OCI-LY1 (cell line): Measurements from ENCODE around the gene RNPC3.
"Not testable (repeated sequence)": the region's sequence is repeated elsewhere in the genome, so short reads cannot be mapped to it uniquely, and the experiment has no call there.

Experiments
- H2AFZ ChIP-seq: fragments of 200-600 bp; sonication (generic), shearing (Covaris generic); 2 replicates; pipeline ENCODE4 v1.6.0; 2014; ENCODE audit warnings: antibody characterized with exemption, mild to moderate bottlenecking, low read length
- H3F3A ChIP-seq: fragments of 200-600 bp; sonication (generic), shearing (Covaris generic); 2 replicates; pipeline ENCODE4 v1.6.0; 2014; ENCODE audit warnings: mild to moderate bottlenecking, antibody characterized with exemption, low read length, moderate library complexity; ENCODE audit not compliant: insufficient read depth
- H3K27ac ChIP-seq: fragments of 200-600 bp; sonication (generic); 2 replicates; pipeline ENCODE4 v1.5.1; 2014; ENCODE audit warnings: low read length, mixed run types, mild to moderate bottlenecking, low read depth; ENCODE audit not compliant: poor library complexity, severe bottlenecking
- H3K27me3 ChIP-seq: fragments of 200-600 bp; sonication (generic); 2 replicates; pipeline ENCODE4 v1.6.0; 2014; ENCODE audit warnings: antibody characterized with exemption, mild to moderate bottlenecking, low read length, moderate library complexity; ENCODE audit not compliant: insufficient read depth
- H3K36me3 ChIP-seq: fragments of 200-600 bp; sonication (generic); 2 replicates; pipeline ENCODE4 v1.6.1; 2014; ENCODE audit warnings: mild to moderate bottlenecking, antibody characterized with exemption, low read length, moderate library complexity, mixed read lengths; ENCODE audit not compliant: insufficient read depth
- H3K4me1 ChIP-seq: fragments of 200-600 bp; sonication (generic); 2 replicates; pipeline ENCODE4 v1.5.1; 2014; ENCODE audit warnings: mild to moderate bottlenecking, low read length, moderate library complexity; ENCODE audit not compliant: insufficient read depth, severe bottlenecking
- H3K4me2 ChIP-seq: fragments of 200-600 bp; sonication (generic), shearing (Covaris generic); 2 replicates; pipeline ENCODE4 v1.6.1; 2014; ENCODE audit warnings: low read length
- H3K4me3 ChIP-seq: fragments of 200-600 bp; sonication (generic); 2 replicates; pipeline ENCODE4 v1.5.1; 2014; ENCODE audit warnings: low read length, low read depth, mild to moderate bottlenecking, mixed read lengths; ENCODE audit not compliant: poor library complexity, severe bottlenecking
- H3K79me2 ChIP-seq: fragments of 200-600 bp; shearing (Covaris generic); 2 replicates; pipeline ENCODE4 v1.6.1; 2016; ENCODE audit warnings: mixed run types, low read length, mixed read lengths; ENCODE audit not compliant: insufficient read depth
- H3K9ac ChIP-seq: fragments of 200-600 bp; sonication (generic), shearing (Covaris generic); 2 replicates; pipeline ENCODE4 v1.6.1; 2014; ENCODE audit warnings: mild to moderate bottlenecking, low read length, mixed read lengths
- H3K9me2 ChIP-seq: fragments of 200-600 bp; sonication (generic), shearing (Covaris generic); 2 replicates; pipeline ENCODE4 v1.6.1; 2014; ENCODE audit warnings: low read depth, mild to moderate bottlenecking, low read length, mixed read lengths
- H3K9me3 ChIP-seq: fragments of 200-600 bp; shearing (Covaris generic); 2 replicates; pipeline ENCODE4 v1.6.1; 2014; ENCODE audit warnings: low read length, mixed read lengths
- H4K20me1 ChIP-seq: fragments of 200-600 bp; sonication (generic), shearing (Covaris generic); 2 replicates; pipeline ENCODE4 v1.6.0; 2016; ENCODE audit warnings: mild to moderate bottlenecking, low read length; ENCODE audit not compliant: insufficient read depth
- CTCF ChIP-seq: fragments of 200-600 bp; sonication (generic), shearing (Covaris generic); IDR thresholded peaks from 2 replicates; pipeline ENCODE4 v1.5.1; 2017; ENCODE audit warnings: mild to moderate bottlenecking, antibody characterized with exemption, low read length, moderate library complexity, mixed read lengths
- EZH2 ChIP-seq: fragments of 200-600 bp; sonication (generic), shearing (Covaris generic); IDR thresholded peaks from 2 replicates; pipeline ENCODE4 v1.8.0; 2017; ENCODE audit warnings: borderline replicate concordance, mixed run types, mild to moderate bottlenecking, antibody characterized with exemption, low read length, moderate library complexity, mixed read lengths

The RNPC3 gene

GRCh38 chr1:103569493-103569892 lies 44.0 kb downstream of the RNPC3 start:
- H3K36me3 ChIP-seq: no peaks in the 10 kb centered on the region
- no peaks in the 10 kb centered on the region for H3F3A ChIP-seq
- H3K4me2 ChIP-seq: no peak overlapping the region
- H4K20me1 ChIP-seq: no peaks in the 10 kb centered on the region
- H3K4me1 ChIP-seq: no peaks in the 10 kb centered on the region
- H3K27me3 ChIP-seq: no peaks in the 10 kb centered on the region
- H3K9me2 ChIP-seq: no peaks in the 10 kb centered on the region
- no peak overlapping the region for H3K4me3 ChIP-seq
- no peak overlapping the region for H2AFZ ChIP-seq
- TF ChIP-seq CTCF (no peak), EZH2 (no peak)
- H3K27ac ChIP-seq: no peak overlapping the region
- no peak overlapping the region for H3K9ac ChIP-seq
- H3K79me2 ChIP-seq: no peaks in the 10 kb centered on the region
- H3K9me3 ChIP-seq: no peaks in the 10 kb centered on the region

DNA sequence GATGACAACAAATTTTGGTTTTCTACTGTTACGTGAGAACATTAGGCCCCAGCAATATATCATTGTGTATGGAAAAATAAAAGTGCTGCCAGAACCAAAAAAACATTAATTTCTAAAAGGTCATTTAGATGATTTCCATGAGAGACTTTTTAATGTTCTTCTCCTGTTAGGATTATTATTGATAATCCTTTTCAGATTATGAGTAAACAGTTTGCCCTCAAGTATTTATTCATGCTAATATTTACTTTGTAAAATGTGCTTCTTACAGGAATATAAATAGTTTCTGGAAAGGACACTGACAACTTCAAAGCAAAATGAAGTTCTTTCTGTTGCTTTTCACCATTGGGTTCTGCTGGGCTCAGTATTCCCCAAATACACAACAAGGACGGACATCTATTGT lies 45.8 kb downstream of the RNPC3 start, which contains the start of gene AMY2B:
Gene AMY2B, plus strand, starts transcription at position 301 of the 400 bp plus-strand sequence. Its CDS starts 14 bp downstream, at position 315.
- H3K9me2 ChIP-seq, H2AFZ ChIP-seq, H3K9ac ChIP-seq, H3K4me3 ChIP-seq, H3K27ac ChIP-seq, H3F3A ChIP-seq, H3K79me2 ChIP-seq, H3K27me3 ChIP-seq, H3K4me1 ChIP-seq, H3K9me3 ChIP-seq, H4K20me1 ChIP-seq, H3K36me3 ChIP-seq, H3K4me2 ChIP-seq: not testable (repeated sequence)

- H3K79me2 ChIP-seq: no peaks in the 10 kb centered on the region
- no peaks in the 10 kb centered on the region for H3K9me3 ChIP-seq
- no peak overlapping the region for H3K9ac ChIP-seq
- no peak overlapping the region for H3K4me3 ChIP-seq
- no peak for TF ChIP-seq CTCF
- TF ChIP-seq EZH2: no peak
- H3K9me2 ChIP-seq: no peaks in the 10 kb centered on the region
- no peaks in the 10 kb centered on the region for H3K27me3 ChIP-seq
- H3K4me2 ChIP-seq: no peak overlapping the region
- H2AFZ ChIP-seq: no peak overlapping the region
- H3K36me3 ChIP-seq: no peaks in the 10 kb centered on the region
- H4K20me1 ChIP-seq: no peaks in the 10 kb centered on the region
- H3F3A ChIP-seq: no peaks in the 10 kb centered on the region
- no peaks in the 10 kb centered on the region for H3K4me1 ChIP-seq
- H3K27ac ChIP-seq: no peak overlapping the region
These were observed 50.6 kb downstream of the RNPC3 start for GRCh38 chr1:103576065-103576464.

- H4K20me1 ChIP-seq, H3K9me3 ChIP-seq, H3K4me2 ChIP-seq, H3F3A ChIP-seq, H3K9ac ChIP-seq, H3K27me3 ChIP-seq, H3K4me1 ChIP-seq, H3K4me3 ChIP-seq, H2AFZ ChIP-seq, H3K9me2 ChIP-seq, H3K36me3 ChIP-seq, H3K79me2 ChIP-seq, H3K27ac ChIP-seq: not testable (repeated sequence)
These were observed 51.3 kb downstream of the RNPC3 start for GRCh38 chr1:103576784-103577183.
